ENCODE results near the gene SLC25A23. TPM values are rescaled to one million over a fixed set of nuclear protein-coding genes. Genes with fewer than 3 reads are reported as not detected.

The SLC25A23 gene
- total RNA-seq, 1 experiment from 2014 or later, result 89.5 TPM

GRCh38 chr19:6440905-6441304 lies 18.7 kb downstream of the SLC25A23 start:
- no TSS peak for BruUV-seq (replicated peaks)
- POLR2A ChIA-PET, result no interaction called here
- H3K9me2 ChIP-seq (ENCODE audit: insufficient read depth), result no peaks in the 10 kb centered on the region
- no peak overlapping the region for H3K27ac ChIP-seq (ENCODE audit: low read depth, low read length)
- no peaks in the 10 kb centered on the region for H3K27me3 ChIP-seq (ENCODE audit: insufficient read depth, low read length)
- no peaks in the 10 kb centered on the region for H3K4me1 ChIP-seq (ENCODE audit: control insufficient read depth in 1 of 2, insufficient read depth in 2 of 2, low read length in 2 of 2)
- ATAC-seq (no peak), DNase-seq (ENCODE audit: low read depth, low spot score) (no peak)
- H3K9me3 ChIP-seq (ENCODE audit: control insufficient read depth in 1 of 2, insufficient read depth in 1 of 2, low read depth in 1 of 2, low read length in 2 of 2), result no peaks in the 10 kb centered on the region
- no peak overlapping the region for H3K9ac ChIP-seq (ENCODE audit: low read length)
- no peaks in the 10 kb centered on the region for H3K79me2 ChIP-seq (ENCODE audit: insufficient read depth, low read length)
- TF ChIP-seq REST (IDR thresholded peaks at IDR 0.05; ENCODE audit: low read depth), result no peak
- TF ChIP-seq ZBTB33 (IDR thresholded peaks at IDR 0.05; ENCODE audit: extremely low read depth, insufficient replicate concordance, low read length), result no peak
- TF ChIP-seq EZH2phosphoT487 (IDR thresholded peaks at IDR 0.05; ENCODE audit: borderline replicate concordance), result no peak
- TF ChIP-seq POLR2AphosphoS5 (IDR thresholded peaks at IDR 0.05; ENCODE audit: low read depth, low read length), result no peak
- TF ChIP-seq ELF1 (IDR thresholded peaks at IDR 0.05; ENCODE audit: borderline replicate concordance, low read depth), result no peak
- no peak for TF ChIP-seq SRF (IDR thresholded peaks at IDR 0.05; ENCODE audit: low read depth)
- TF ChIP-seq EZH2 (IDR thresholded peaks at IDR 0.05), result no peak
- no peak for TF ChIP-seq TCF7L2 (IDR thresholded peaks at IDR 0.05; ENCODE audit: borderline replicate concordance, extremely low read depth, insufficient read depth, insufficient read length)
- no peak for TF ChIP-seq FOSL1 (IDR thresholded peaks at IDR 0.05; ENCODE audit: low read depth)
- intact Hi-C loops (cut with micrococcal nuclease), result no loop called here
- no peak overlapping the region for H3K4me3 ChIP-seq (replicated peaks in 1 of 2; ENCODE audit: low read depth in 1 of 2, low read length in 2 of 2)
- H3K36me3 ChIP-seq (ENCODE audit: control insufficient read depth in 1 of 2, insufficient read depth in 2 of 2, low read length in 2 of 2), result no peaks in the 10 kb centered on the region
- H4K20me1 ChIP-seq (ENCODE audit: insufficient read depth), result no peaks in the 10 kb centered on the region
- RAD21 ChIA-PET (ENCODE audit: low non-redundant PET in 1 of 2, low total read pairs in 2 of 2, uncharacterized antibody in 2 of 2, unreplicated experiment in 2 of 2), result no interaction called here
- H2AFZ ChIP-seq (ENCODE audit: low read depth, low read length, poor library complexity, severe bottlenecking), result no peak overlapping the region
- no peak overlapping the region for H3K4me2 ChIP-seq (ENCODE audit: low read length)
- CTCF ChIA-PET, result no interaction called here

Measured in HCT116 (cell line).